HS-5 (cell line): ENCODE measurements around the gene CDHR5.
"Not testable (repeated sequence)": the region's sequence is repeated elsewhere in the genome, so short reads cannot be mapped to it uniquely, and the experiment has no call there.

Source experiments
- DNase-seq: peaks from one replicate; pipeline ENCODE4 v3.0.0-alpha.2; 2012; ENCODE audit warnings: low read depth

CDHR5 gene

DNA sequence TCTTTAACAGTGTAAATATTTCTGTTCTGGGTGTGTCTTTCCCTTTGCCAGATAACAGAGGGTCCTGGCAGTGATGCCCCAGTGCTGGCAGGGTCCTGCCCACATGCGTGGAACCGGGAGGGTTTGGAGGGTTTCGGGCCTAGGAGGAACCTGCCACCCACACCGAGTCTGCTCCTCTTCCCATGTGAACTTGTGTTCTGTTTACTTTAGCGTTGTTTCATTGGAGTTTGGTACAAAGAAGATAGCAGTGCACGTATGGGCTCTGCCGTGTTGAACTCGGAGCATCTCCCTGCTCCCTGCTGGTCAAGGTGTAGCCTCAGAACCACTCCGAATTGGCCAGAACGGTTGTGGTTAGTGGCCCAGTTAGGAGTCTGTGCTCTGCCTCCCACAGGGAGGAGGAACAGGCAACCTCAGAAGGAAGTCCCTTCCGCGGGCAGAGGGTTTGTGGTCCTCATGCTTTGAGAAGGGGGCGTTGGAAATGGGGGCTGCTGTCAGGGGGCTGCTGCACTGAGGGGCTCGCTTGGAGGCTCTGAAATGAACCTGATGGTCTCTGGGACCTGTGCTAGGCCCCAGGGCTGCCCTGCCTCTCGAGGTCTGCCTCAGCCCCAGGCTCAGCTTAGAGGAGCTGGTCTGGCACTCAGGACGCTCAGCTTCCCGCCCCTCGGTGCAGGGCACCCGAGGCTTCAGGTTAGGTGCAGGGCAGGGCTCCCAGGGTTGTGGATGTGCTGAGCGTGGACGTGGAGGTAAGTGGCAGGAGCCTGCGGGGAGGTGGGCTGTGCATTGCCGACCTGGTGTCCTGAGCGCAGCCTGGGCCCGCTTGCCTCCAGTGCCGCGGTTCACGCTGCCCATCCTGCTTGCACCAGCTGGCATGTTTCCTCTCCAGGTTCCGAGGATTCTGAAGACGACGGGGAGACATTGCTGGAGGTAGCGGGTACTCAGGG, 38.1 kb downstream of the CDHR5 start:
- no peak for DNase-seq

DNA sequence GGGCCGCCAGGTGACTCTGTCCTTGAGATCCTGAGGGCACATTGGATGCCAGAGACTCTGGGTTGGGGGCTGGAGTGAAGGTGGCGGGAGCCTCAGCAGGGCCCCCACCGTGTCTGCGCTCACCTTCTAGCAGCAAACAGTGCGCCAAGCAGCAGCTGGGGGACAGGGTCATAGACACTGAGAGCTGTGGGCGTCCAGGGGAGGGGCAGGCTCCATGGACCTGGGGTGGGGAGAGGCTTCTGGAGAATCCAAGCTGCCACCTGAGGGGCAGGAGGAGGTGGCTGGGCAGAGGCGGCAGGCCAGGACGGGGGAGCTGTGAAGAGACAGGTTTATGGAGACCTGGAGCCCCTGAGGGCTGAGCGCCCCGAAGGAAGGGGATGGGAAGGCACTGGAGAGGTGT, 40.5 kb downstream of the CDHR5 start:
- DNase-seq: no peak

GRCh38 chr11:581752-582151, 43.0 kb downstream of the CDHR5 start:
- DNase-seq: no peak

- DNase-seq: no peak
These were observed 43.4 kb downstream of the CDHR5 start for GRCh38 chr11:581342-581741.

DNA sequence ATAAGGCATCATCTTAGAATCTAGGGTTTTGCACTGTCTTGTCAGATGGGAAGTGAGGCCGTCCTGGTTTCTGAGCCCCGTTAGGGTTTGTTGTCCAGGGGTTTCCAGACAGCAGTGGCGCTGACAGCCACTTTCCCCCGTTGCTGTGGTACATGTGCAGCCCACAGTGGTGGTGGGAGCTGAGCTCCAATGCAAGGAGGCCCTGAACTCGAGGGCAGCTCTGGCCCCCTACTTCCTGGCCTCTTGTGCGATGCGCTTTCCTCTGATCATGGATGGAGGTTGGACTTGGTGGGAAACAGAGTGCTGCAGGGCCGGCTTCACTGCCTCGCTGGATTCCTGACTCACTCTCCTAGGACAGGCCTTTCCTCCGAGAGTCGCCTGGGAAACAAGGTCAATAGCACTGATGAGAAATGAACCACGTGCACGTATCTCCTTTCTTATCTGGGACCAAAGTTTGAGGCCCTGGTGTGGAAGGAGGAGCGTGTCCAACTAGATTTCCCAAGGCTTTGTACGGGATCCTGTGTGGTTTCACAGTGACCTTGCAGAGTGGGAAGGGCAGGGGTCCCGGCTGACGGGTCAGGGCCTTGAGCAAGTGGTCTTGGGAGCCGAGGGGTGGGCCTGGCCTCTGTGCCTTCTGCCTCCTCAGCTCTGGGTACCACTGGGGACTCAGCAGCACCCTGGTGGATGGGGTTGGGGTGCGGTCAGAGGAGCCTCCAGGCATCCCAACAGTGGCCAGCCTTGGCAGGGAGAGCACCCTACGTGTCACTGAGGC, 44.7 kb downstream of the CDHR5 start:
- no peak for DNase-seq

GRCh38 chr11:578276-579035, 46.3 kb downstream of the CDHR5 start:
- no peak for DNase-seq

DNA sequence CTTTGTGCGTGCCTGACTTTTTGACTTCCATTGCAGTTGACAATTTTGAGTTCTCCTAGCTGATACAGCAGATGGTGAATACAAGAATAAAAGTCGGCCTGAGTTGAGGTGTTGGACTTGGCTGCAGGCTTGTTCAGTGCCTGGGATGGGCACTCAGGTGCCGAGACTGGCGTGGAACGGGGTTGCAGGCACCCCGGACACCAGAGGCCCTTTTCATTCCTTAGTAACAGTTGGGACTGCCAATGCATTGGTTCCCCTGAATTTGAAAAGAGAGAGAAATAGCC, 47.2 kb downstream of the CDHR5 start:
- DNase-seq: no peak

GRCh38 chr11:576811-577610, 47.7 kb downstream of the CDHR5 start:
- no peak for DNase-seq

DNA sequence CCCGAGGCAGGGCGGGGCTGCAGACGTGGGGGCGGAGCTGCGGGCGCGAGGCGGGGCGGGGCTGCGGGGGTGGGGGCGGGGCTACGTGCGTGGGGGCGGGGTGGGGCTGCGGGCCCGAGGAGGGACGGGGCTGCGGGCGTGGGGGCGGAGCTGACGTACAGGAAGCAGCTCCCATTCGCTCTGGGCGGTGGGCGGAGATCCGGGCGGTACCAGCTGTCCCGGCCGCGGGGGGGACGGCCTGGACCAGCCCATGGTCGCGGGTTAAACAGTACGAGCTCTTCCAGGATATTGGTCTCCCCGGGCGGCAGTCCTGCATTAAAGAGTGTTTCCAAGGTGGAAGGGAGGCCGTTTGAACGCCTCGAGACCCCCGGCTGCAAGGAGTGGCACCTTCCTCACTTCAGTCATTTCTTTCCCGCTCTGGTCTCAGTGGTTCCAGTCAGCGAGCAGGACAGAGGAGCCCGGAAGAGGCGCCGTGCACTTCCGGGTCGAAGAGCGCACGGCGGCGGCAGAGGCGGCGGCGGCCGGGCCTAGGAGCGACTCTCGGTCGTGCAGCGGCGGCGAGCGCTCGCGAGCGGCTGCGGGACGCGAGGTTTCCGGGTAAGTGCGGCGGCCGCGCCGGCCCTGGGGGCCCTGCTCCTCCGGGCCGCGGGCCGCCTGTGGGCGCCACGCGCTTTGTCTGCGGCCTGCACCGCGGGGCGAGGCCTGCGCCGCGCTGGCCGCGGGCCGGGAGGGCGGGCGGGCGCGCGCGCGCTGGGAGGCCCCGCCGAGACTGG, 48.6 kb downstream of the CDHR5 start, which contains the start of gene PHRF1:
TSS of gene PHRF1 (plus strand) at position 475 of the 773 bp plus-strand sequence. CDS start 5,043 bp downstream, outside the sequence.
- peak; percentile 88 for DNase-seq

DNA sequence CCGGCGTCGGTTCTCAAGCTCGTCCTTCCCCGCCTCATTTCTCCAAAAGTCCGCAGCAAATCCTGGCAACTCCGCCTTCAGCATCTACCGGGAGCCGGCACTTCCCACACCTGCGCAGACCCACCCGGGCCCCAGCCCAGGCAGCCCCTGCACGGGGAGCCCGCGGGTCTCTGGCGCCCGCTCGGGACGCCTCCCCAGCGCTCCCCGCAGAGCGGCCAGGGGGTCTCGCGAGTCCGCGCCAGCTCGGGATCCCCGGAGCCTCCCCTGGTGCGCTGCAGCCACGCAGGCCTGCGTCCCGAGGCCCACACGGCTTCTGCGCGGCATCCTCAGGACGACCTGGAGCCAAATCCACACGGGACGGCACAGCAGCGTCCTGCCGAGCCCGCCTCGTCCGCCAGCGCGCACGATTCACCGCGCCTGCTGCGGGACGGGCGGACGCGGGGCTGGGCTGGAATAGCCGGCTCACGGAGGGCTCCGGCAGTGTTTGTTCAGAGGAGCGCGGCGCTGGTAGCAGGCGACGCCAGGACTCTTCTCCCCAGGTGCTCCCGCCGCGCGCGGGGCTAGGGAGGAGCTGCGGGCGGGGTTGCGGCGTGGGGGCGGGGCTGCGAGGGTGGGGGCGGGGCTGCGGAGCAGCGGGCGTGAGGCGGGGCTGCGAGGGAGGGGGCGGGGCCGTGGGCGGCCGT, 49.3 kb downstream of the CDHR5 start:
- no peak for DNase-seq

DNA sequence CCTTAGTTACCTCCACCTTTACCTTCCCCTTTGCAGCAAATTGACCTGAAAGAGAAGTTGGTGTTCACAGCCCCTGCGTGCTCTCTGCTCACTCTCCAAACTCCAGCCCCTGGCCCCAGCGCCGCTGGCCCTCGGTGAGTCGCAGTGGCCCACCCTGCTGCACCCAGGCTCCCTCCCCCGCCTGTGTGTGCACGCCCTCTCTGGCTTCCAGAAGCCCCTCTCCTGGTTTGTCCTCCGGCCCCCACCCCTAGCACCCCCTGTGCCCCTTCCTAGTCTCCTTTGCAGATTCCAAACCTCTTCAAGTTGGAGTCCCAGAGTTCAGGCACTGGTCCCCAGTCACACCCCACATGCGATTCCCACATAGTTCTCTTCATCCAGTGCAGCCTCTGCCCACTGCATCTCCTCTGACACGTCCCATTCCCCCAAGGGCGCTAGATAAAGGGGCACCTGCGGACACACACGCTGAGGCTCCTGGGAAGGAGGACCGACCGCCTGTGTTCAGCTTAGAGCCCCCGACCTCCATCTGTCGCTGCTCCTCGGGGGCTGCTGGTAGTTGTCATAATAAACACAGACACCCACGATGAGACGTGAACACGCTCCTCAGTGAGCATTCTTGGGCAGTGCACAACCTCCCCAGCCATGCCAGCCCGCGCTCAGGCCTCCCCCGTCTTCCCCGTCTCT, 50.0 kb downstream of the CDHR5 start:
- no peak for DNase-seq

GRCh38 chr11:574031-574570, 50.7 kb downstream of the CDHR5 start:
- DNase-seq: not testable (repeated sequence)

DNA sequence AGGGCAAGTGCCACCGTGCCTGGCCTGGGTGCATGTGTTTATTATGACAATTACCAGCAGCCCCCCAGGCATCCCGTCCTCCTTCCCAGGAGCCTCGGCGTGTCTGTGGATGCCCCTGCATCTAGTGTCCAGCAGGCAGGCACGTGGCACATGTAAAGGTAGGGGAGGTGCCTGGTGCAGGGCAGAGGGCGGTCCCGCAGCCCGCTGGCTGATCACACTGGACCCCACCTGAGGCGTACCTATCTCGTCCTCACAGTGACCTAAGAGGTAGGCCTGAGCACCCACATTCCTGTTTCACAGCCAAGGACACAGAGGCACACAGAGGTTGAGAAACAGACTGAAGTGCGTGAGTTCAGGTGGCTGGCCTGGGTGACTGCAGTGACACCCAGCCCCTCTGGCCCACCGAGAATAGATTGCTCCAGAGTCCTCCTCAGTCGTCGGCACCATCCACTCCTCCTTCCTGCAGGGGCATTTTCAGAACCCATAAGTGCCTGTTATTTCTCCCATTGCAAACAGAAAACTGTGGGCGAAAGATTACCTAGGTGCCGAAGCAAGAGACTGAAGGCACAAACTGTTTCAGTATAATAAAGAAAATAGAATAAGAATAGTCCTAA, 51.5 kb downstream of the CDHR5 start:
- DNase-seq: no peak

DNA sequence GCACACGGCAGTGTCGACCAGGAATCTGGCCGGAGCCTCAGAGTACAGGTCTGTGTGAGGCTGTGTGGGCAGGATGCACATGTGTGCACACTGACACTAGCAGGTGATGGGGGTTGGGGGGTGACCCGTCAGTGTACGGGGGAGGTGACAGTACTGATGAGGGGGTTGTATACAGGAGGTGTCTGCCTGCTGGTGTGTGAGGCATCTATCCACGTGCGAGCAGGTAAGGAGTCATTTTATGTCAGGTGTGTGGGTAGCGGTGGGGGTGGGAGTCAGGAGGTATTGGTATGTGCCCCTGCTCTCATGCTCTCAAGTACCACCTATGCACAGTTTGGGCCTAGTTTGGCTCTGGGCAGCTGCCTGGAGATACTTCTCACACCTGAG, 53.0 kb downstream of the CDHR5 start:
- no peak for DNase-seq

DNA sequence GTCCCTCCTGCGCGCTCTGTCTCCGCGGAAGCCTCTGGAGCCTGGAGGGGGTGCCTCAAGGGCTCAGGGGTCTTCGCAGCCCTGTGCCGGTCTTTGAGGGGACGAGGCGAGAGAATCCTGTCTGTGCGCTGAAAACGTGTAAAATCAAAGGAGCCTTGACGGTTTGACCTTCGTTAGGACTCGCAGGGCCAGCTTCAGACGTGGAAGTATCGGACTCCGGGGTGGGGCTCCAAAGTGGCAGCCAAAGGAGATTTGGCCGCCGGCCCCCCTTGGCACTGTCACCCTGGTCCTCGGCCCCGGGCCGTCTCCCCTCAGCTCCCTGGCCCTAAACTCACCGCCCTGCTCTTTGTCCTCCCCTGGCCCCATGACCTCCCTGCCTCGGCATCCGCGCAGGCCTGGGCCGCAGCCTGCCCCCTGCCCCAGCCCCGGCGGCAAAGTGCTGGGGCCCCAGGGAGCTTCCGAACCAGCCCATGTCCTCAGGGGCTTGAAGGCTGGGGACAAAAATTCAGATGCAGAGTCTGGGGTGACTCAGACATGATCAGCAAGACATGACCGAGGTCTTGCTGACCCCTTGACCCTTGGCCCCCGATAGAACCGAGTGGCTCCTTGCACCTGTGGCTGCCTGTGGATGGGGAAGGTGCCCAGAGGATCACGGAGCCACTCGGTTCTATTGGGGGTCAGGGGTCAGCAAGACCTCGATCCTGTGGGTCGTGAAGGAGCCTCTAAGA, 55.4 kb downstream of the CDHR5 start:
- DNase-seq: no peak

DNA sequence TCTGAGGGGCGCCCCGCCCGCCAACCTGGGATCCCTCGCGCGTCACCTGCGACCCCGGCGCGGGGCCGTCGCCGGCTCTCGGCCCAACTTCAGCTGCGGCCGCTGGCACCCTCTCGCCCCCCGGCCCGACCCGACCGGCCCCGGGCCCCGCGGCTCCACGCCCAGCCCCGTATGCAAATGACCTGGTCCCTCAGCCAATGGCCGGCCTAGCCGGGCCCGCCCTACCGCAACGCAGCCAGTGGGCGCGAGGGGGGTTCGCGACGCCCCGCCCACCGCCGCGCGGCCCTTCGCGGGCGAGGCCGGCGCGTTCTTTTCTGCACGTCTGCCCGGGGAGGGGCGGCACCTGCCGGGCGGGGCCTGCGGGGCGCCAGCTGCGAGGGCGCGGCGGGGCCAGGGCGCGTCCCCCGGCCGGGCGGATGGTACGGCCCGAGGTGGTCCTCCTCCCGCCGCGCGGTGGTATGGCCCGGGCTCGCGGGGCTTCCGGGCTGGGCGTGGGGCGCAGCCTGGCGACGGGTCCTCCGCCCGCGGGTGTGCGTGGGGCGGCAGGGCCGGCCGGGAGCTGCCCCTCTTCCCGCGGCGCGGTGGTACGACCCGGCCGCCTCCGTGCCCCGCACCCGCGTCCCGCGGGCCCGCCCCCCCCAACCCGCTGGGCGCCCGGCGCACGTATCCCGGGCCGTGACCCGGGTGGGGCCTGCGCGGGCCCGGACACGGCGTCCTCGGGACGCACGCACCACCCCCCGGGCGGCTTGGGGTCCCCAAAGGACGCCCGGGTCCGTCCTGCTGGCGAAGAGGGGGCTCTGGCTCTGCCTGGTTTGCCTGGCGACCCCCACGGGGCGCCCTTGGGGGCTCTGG, 56.2 kb downstream of the CDHR5 start:
- DNase-seq: peak; percentile 63

- no peak for DNase-seq
These were observed 57.0 kb downstream of the CDHR5 start for GRCh38 chr11:567629-568292.
